GM18505 (cell line): ENCODE results near the gene RMI2.

Experiments
- ATAC-seq: cut with Tn5 transposase; IDR thresholded peaks from one replicate; pipeline ENCODE4 v1.9.1; 2021; ENCODE audit not compliant: unreplicated experiment
- POLR2A ChIP-seq: IDR thresholded peaks from 4 replicates; pipeline ENCODE4 v1.6.1; 2011; ENCODE audit warnings: borderline replicate concordance; ENCODE audit not compliant: insufficient read depth, insufficient read length; ENCODE audit errors: extremely low read depth

RMI2 gene

GRCh38 chr16:11346700-11347319, 1.6 kb downstream of the RMI2 start:
- no peak for TF ChIP-seq POLR2A
- no peak for ATAC-seq

GRCh38 chr16:11347831-11348230, 2.6 kb downstream of the RMI2 start:
- no peak for ATAC-seq
- TF ChIP-seq POLR2A, result no peak

- no peak for ATAC-seq
- no peak for TF ChIP-seq POLR2A
These were observed 3.7 kb downstream of the RMI2 start for GRCh38 chr16:11348737-11349598.

- TF ChIP-seq POLR2A, result no peak
- ATAC-seq, result no peak
These were observed 4.5 kb downstream of the RMI2 start for GRCh38 chr16:11349599-11350276.

- no peak for TF ChIP-seq POLR2A
- no peak for ATAC-seq
These were observed 5.3 kb downstream of the RMI2 start for GRCh38 chr16:11350519-11350918.

GRCh38 chr16:11350921-11351335, 5.7 kb downstream of the RMI2 start:
- ATAC-seq, result no peak
- no peak for TF ChIP-seq POLR2A

- ATAC-seq, result no peak
- no peak for TF ChIP-seq POLR2A
These were observed 7.9 kb downstream of the RMI2 start for GRCh38 chr16:11353158-11353557.

- no peak for ATAC-seq
- no peak for TF ChIP-seq POLR2A
These were observed 9.1 kb downstream of the RMI2 start for GRCh38 chr16:11354407-11354732.

- peak; percentile 65 for ATAC-seq
- no peak for TF ChIP-seq POLR2A
These were observed 9.7 kb downstream of the RMI2 start for GRCh38 chr16:11354733-11355574.

GRCh38 chr16:11355862-11356261, 10.6 kb downstream of the RMI2 start:
- ATAC-seq, result no peak
- no peak for TF ChIP-seq POLR2A

GRCh38 chr16:11356573-11357331, 11.5 kb downstream of the RMI2 start:
- no peak for TF ChIP-seq POLR2A
- ATAC-seq, result no peak

- ATAC-seq, result no peak
- no peak for TF ChIP-seq POLR2A
These were observed 13.3 kb downstream of the RMI2 start for GRCh38 chr16:11358531-11358930.
